DOHH2 (cell line): ENCODE data around the gene CRACR2A.

Experiments
- H3F3A ChIP-seq: fragments of 200-600 bp; sonication (generic), shearing (Covaris generic); 2 replicates; pipeline ENCODE4 v1.6.0; 2016; ENCODE audit warnings: antibody characterized with exemption, mild to moderate bottlenecking; ENCODE audit not compliant: control insufficient read depth, insufficient read depth
- H3K27ac ChIP-seq: fragments of 200-600 bp; sonication (generic); 2 replicates; pipeline ENCODE4 v1.5.1; 2014; ENCODE audit warnings: low read depth, mild to moderate bottlenecking, low read length, moderate library complexity
- H3K27me3 ChIP-seq: fragments of 200-600 bp; sonication (generic); 2 replicates; pipeline ENCODE4 v1.6.1; 2014; ENCODE audit warnings: mild to moderate bottlenecking, low read length, mixed read lengths; ENCODE audit not compliant: control insufficient read depth
- H3K36me3 ChIP-seq: fragments of 200-600 bp; sonication (generic); 2 replicates; pipeline ENCODE4 v1.6.1; 2014; ENCODE audit warnings: mild to moderate bottlenecking, low read length, moderate library complexity, mixed read lengths; ENCODE audit not compliant: control insufficient read depth
- H3K4me1 ChIP-seq: fragments of 200-600 bp; sonication (generic); 2 replicates; pipeline ENCODE4 v1.6.1; 2014; ENCODE audit warnings: mild to moderate bottlenecking, low read length, mixed read lengths; ENCODE audit not compliant: control insufficient read depth
- H3K4me2 ChIP-seq: fragments of 200-600 bp; sonication (generic); 2 replicates; pipeline ENCODE4 v1.6.0; 2014; ENCODE audit warnings: mild to moderate bottlenecking, low read length, moderate library complexity
- H3K4me3 ChIP-seq: fragments of 200-600 bp; sonication (generic); 2 replicates; pipeline ENCODE4 v1.5.1; 2014; ENCODE audit warnings: mild to moderate bottlenecking, low read length, mixed read lengths
- H3K79me2 ChIP-seq: fragments of 200-600 bp; sonication (generic); 2 replicates; pipeline ENCODE4 v1.6.1; 2014; ENCODE audit warnings: mild to moderate bottlenecking, low read length, mixed read lengths; ENCODE audit not compliant: control insufficient read depth
- H3K9me2 ChIP-seq: fragments of 200-600 bp; sonication (generic); replicated peaks from 2 replicates; pipeline ENCODE4 v1.6.1; 2014; ENCODE audit warnings: mild to moderate bottlenecking, low read length, mixed read lengths; ENCODE audit not compliant: control insufficient read depth
- H3K9me3 ChIP-seq: fragments of 200-600 bp; sonication (generic); 2 replicates; pipeline ENCODE4 v1.6.1; 2014; ENCODE audit warnings: antibody characterized with exemption, low read length, mixed read lengths; ENCODE audit not compliant: control insufficient read depth, insufficient read depth
- H4K20me1 ChIP-seq: fragments of 200-600 bp; sonication (generic); 2 replicates; pipeline ENCODE4 v1.6.0; 2014; ENCODE audit warnings: low read depth, mild to moderate bottlenecking, antibody characterized with exemption, low read length, moderate library complexity; ENCODE audit not compliant: control insufficient read depth, insufficient read depth
- EZH2phosphoT487 ChIP-seq: fragments of 200-600 bp; sonication (generic); IDR thresholded peaks from 2 replicates; pipeline ENCODE4 v1.6.1; 2017; ENCODE audit warnings: borderline replicate concordance, mild to moderate bottlenecking, antibody characterized with exemption, low read length, moderate library complexity, mixed read lengths
- TF ChIP-seq, protein P1 (sequence below): fragments of 200-600 bp; sonication (generic); IDR thresholded peaks from one replicate; pipeline ENCODE4 v1.5.1; 2014; ENCODE audit warnings: antibody characterized with exemption, mild to moderate bottlenecking, low read depth, low read length; ENCODE audit not compliant: poor library complexity, severe bottlenecking

CRACR2A gene

GRCh38 chr12:3746758-3747157 is 6.2 kb downstream of the CRACR2A start:
- Histone ChIP-seq H3K4me1 (peaks cover 18% of the 10 kb centered on the region), H3K79me2 (peaks cover 68% of the 10 kb centered on the region), H3K9me3 (no peaks in the 10 kb centered on the region), H3K4me3 (no peak overlapping the region), H4K20me1 (no peaks in the 10 kb centered on the region), H3K27me3 (no peaks in the 10 kb centered on the region), H3K9me2 (no peaks in the 10 kb centered on the region), H3K27ac (no peak overlapping the region), H3F3A (no peaks in the 10 kb centered on the region), H3K36me3 (peaks cover 25% of the 10 kb centered on the region), H3K4me2 (no peak overlapping the region)
- no peak for TF ChIP-seq EZH2phosphoT487
- TF ChIP-seq, protein P1, sequence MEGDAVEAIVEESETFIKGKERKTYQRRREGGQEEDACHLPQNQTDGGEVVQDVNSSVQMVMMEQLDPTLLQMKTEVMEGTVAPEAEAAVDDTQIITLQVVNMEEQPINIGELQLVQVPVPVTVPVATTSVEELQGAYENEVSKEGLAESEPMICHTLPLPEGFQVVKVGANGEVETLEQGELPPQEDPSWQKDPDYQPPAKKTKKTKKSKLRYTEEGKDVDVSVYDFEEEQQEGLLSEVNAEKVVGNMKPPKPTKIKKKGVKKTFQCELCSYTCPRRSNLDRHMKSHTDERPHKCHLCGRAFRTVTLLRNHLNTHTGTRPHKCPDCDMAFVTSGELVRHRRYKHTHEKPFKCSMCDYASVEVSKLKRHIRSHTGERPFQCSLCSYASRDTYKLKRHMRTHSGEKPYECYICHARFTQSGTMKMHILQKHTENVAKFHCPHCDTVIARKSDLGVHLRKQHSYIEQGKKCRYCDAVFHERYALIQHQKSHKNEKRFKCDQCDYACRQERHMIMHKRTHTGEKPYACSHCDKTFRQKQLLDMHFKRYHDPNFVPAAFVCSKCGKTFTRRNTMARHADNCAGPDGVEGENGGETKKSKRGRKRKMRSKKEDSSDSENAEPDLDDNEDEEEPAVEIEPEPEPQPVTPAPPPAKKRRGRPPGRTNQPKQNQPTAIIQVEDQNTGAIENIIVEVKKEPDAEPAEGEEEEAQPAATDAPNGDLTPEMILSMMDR = no peak

DNA sequence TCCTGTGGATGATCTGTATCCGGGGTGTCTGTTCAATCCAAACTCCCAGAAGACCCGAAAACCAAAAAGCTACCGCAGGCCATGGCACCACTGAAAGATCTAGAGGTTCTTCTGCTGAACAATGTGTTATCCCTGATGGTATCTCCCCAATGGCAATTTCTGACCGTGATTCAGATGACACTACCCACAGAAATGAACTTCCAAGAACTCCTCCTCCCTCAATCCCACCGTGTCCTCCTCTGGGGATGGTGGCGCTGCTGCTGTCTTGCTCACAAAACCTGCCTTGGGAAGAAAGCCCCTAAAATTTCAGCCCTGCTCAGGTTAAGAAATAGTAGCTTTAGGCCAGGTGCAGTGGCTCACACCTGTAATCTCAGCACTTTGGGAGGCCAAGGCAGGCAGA is 7.8 kb downstream of the CRACR2A start:
- Histone ChIP-seq H3K36me3 (peaks cover 24% of the 10 kb centered on the region), H3K4me2 (no peak overlapping the region), H3K4me1 (peaks cover 3% of the 10 kb centered on the region; the same call in 1 of the 2 replicates), H3K4me3 (no peak overlapping the region), H3K27me3 (no peaks in the 10 kb centered on the region), H4K20me1 (no peaks in the 10 kb centered on the region), H3F3A (no peaks in the 10 kb centered on the region), H3K79me2 (peaks cover 52% of the 10 kb centered on the region), H3K27ac (no peak overlapping the region), H3K9me3 (no peaks in the 10 kb centered on the region), H3K9me2 (no peaks in the 10 kb centered on the region)
- TF ChIP-seq, protein P1 = no peak
- no peak for TF ChIP-seq EZH2phosphoT487

DNA sequence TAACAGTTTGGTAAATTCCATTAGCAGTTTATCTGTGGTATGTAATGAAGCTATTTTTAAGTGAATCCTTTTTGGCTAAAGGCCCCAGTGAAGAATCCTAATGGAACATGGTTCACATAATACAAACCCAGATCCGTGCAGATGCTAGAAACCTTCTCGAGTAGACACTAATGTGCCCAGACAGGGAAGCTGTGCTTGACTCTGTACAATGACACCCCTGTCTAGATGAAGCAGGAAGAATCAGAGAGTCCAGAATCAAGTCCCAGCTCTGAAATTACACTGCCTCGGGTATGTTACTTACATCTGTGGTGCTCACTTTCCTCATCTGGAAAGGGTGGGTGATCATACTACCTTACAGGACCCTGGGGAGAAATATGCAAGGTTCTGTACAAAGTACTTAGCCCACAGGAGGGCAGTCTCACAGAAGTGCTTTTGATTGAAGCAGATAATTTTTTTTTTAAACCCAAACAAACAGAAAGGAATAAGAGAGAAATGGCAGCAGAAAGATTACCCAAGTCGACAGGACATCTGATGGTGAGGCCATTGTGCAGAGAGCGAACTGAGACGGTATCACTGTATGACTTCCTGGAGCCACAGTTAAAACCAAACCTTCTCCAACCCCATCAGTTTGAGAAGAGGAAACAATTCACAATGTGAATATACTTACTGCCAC is 8.5 kb downstream of the CRACR2A start:
- H3K36me3 ChIP-seq = peaks cover 24% of the 10 kb centered on the region
- H3K9me2 ChIP-seq = no peaks in the 10 kb centered on the region
- no peaks in the 10 kb centered on the region for H3F3A ChIP-seq
- no peaks in the 10 kb centered on the region for H4K20me1 ChIP-seq
- H3K4me1 ChIP-seq = peaks cover under 1% of the 10 kb centered on the region; the same call in 1 of the 2 replicates
- peaks cover 47% of the 10 kb centered on the region for H3K79me2 ChIP-seq
- no peak overlapping the region for H3K27ac ChIP-seq
- no peak overlapping the region for H3K4me3 ChIP-seq
- no peaks in the 10 kb centered on the region for H3K27me3 ChIP-seq
- TF ChIP-seq EZH2phosphoT487 = no peak
- TF ChIP-seq, protein P1 = peak; percentile 25
- no peaks in the 10 kb centered on the region for H3K9me3 ChIP-seq
- no peak overlapping the region for H3K4me2 ChIP-seq
